Measurements from ENCODE around the gene CFAP46.
A peak's percentile ranks its signal among the peaks of the same experiment; 100 is the strongest.
"Not testable (repeated sequence)": the region's sequence is repeated elsewhere in the genome, so short reads cannot be mapped to it uniquely, and the experiment has no call there.

CFAP46 gene

DNA sequence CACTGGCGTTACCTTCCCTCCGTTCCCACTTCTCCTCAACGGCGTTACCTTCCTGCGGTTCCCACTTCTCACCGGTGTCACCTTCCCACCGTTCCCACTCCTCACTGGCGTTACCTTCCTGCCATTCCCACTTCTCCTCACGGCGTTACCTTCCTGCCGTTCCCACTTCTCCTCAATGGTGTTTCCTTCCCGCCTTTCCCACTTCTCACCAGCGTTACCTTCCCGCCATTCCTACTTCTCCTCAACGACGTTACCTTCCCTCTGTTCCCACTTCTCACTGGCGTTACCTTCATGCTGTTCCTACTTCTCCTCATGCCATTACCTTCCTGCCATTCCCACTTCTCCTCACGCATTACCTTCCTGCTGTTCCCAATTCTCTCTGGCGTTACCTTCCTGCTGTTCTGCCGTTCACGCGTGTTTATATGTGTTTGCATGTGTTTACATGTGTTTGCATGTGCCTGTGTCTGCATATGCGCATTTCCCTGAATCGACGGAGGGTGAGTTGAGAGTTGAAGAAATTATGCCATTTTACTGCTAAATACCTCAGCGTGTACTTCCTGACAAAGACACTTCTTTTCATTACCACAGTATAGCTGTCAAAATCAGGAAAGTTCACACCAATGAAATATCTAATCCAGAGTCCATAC lies 23.2 kb upstream of the CFAP46 start:
- Histone ChIP-seq H3K4me1 (ENCODE audit: control insufficient read depth, insufficient read depth, low read length) (peaks cover 3% of the 10 kb centered on the region), H3K9ac (ENCODE audit: low read depth, low read length) (no peak overlapping the region), H3K36me3 (ENCODE audit: control insufficient read depth, insufficient read depth, low read length) (no peaks in the 10 kb centered on the region), H3K4me3 (ENCODE audit: low read depth, low read length) (no peak overlapping the region), H3K9me3 (ENCODE audit: control insufficient read depth, insufficient read depth, low read length) (no peaks in the 10 kb centered on the region), H3K27me3 (ENCODE audit: control insufficient read depth, insufficient read depth, low read length) (peaks cover 6% of the 10 kb centered on the region)

DNA sequence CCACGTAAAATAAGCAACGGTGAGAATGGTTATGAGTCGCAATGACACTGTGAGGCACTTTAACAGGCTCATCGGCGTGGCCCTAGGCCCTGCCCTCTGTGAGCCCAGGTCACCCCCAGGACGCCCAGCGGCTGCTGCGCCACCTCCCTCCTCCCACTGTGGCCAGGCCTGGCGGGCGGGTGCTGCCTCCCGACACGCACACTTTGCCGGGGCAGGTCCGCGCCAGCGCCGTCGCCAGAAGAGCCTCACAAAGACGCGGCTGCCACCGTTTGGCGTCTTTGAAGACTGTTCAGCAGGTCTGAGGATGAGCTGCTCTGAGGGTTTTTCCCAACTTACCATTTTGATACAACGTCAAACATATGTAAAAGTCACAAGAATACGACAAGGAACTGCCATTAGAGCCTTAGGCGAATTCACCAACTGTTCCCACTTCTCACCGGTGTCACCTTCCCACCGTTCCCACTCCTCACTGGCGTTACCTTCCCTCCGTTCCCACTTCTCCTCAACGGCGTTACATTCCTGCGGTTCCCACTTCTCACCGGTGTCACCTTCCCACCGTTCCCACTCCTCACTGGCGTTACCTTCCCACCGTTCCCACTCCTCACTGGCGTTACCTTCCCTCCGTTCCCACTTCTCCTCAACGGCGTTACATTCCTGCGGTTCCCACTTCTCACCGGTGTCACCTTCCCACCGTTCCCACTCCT lies 22.5 kb upstream of the CFAP46 start:
- not testable (repeated sequence) for H3K36me3 ChIP-seq (ENCODE audit: control insufficient read depth, insufficient read depth, low read length); H3K9ac ChIP-seq (ENCODE audit: low read depth, low read length); H3K4me1 ChIP-seq (ENCODE audit: control insufficient read depth, insufficient read depth, low read length); H3K9me3 ChIP-seq (ENCODE audit: control insufficient read depth, insufficient read depth, low read length); H3K27me3 ChIP-seq (ENCODE audit: control insufficient read depth, insufficient read depth, low read length); H3K4me3 ChIP-seq (ENCODE audit: low read depth, low read length)

DNA sequence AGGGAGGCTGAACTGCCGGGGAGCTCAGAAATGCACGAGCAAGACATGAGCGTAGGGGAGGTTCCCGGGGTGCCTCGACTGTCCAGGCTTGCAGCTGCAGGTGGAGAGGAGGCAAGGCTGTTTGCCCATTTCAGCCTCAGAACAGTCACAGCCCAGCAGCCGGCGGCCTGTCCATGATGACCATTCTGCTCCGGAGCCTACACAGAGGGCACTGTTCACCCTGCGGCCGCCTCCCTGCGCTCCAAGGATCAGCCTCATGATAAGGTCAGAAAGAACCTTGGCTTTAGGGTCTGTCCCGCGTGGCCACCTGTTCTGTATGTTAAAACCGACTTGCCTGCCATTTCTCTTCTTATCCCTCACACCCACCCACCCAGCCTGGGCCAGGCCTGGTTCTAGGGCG lies 21.9 kb upstream of the CFAP46 start:
- Histone ChIP-seq H3K4me3 (ENCODE audit: low read depth, low read length) (no peak overlapping the region), H3K4me1 (ENCODE audit: control insufficient read depth, insufficient read depth, low read length) (peaks cover 3% of the 10 kb centered on the region), H3K27me3 (ENCODE audit: control insufficient read depth, insufficient read depth, low read length) (peaks cover 6% of the 10 kb centered on the region), H3K9me3 (ENCODE audit: control insufficient read depth, insufficient read depth, low read length) (no peaks in the 10 kb centered on the region), H3K36me3 (ENCODE audit: control insufficient read depth, insufficient read depth, low read length) (no peaks in the 10 kb centered on the region), H3K9ac (ENCODE audit: low read depth, low read length) (no peak overlapping the region)

DNA sequence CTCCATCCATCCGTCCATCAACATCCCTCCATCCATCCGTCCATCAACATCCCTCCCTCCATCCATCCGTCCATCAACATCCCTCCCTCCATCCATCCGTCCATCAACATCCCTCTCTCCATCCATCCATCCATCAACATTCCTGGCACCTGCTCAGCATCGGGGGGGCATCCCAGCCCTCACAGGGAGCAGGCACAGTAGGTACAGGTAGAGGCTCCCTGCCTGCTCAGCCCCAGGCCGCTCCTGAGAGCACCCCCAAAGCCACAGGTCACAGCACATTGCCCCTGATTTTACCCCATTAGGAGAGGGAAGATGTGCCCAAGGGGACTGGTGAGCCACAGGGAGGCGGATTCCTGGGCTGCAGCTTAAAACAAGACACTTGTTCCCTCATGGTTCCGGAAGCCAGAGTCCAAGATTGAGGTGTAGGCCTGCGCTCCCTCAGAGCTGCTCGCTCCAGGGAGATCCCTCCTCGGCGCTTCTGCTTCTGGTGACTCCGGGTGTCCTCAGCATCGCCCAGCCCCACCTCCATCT lies 21.1 kb upstream of the CFAP46 start:
- peaks cover 3% of the 10 kb centered on the region for H3K4me1 ChIP-seq (ENCODE audit: control insufficient read depth, insufficient read depth, low read length)
- H3K27me3 ChIP-seq (ENCODE audit: control insufficient read depth, insufficient read depth, low read length), result peaks cover 6% of the 10 kb centered on the region
- no peaks in the 10 kb centered on the region for H3K9me3 ChIP-seq (ENCODE audit: control insufficient read depth, insufficient read depth, low read length)
- no peak overlapping the region for H3K4me3 ChIP-seq (ENCODE audit: low read depth, low read length)
- no peak overlapping the region for H3K9ac ChIP-seq (ENCODE audit: low read depth, low read length)
- no peaks in the 10 kb centered on the region for H3K36me3 ChIP-seq (ENCODE audit: control insufficient read depth, insufficient read depth, low read length)

DNA sequence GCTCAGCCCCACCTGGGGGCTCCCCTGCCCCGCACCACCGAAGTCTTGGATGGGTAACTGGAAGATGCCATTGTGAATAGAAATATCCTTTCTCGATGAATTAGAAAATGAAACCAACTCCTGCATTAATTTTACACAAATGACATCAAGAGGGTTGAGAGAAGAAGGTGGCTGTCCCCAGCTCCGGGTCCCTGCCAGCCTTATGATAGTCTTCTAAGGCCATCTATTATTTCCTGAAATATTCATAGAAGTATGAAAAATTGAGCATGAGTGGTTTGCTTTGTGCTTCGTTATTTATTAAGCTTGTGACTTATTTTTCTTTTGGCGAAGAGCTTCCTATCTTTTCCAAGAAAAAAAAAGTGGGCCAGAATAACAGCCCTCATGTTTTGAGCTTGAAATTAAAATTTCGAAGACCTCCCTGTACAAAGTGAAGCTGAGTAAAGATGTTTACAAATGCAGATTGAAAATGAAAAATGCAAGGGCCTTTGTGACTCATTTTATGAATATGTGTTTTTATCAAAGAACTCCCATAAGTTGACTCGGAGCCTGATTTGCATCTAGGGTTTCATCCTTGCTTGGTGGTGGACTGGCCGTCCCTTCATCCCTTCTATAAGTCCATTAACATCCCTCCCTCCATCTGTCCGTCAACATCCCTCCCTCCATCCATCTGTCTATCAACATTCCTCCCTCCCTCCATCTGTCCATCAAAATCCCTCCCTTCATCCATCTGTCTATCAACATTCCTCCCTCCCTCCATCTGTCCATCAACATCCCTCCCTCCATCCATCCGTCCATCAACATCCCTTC lies 20.5 kb upstream of the CFAP46 start:
- Histone ChIP-seq H3K9ac (ENCODE audit: low read depth, low read length) (no peak overlapping the region), H3K9me3 (ENCODE audit: control insufficient read depth, insufficient read depth, low read length) (no peaks in the 10 kb centered on the region), H3K4me1 (ENCODE audit: control insufficient read depth, insufficient read depth, low read length) (peaks cover 3% of the 10 kb centered on the region), H3K27me3 (ENCODE audit: control insufficient read depth, insufficient read depth, low read length) (peaks cover 6% of the 10 kb centered on the region), H3K36me3 (ENCODE audit: control insufficient read depth, insufficient read depth, low read length) (no peaks in the 10 kb centered on the region), H3K4me3 (ENCODE audit: low read depth, low read length) (peak overlapping the region; percentile 28)

DNA sequence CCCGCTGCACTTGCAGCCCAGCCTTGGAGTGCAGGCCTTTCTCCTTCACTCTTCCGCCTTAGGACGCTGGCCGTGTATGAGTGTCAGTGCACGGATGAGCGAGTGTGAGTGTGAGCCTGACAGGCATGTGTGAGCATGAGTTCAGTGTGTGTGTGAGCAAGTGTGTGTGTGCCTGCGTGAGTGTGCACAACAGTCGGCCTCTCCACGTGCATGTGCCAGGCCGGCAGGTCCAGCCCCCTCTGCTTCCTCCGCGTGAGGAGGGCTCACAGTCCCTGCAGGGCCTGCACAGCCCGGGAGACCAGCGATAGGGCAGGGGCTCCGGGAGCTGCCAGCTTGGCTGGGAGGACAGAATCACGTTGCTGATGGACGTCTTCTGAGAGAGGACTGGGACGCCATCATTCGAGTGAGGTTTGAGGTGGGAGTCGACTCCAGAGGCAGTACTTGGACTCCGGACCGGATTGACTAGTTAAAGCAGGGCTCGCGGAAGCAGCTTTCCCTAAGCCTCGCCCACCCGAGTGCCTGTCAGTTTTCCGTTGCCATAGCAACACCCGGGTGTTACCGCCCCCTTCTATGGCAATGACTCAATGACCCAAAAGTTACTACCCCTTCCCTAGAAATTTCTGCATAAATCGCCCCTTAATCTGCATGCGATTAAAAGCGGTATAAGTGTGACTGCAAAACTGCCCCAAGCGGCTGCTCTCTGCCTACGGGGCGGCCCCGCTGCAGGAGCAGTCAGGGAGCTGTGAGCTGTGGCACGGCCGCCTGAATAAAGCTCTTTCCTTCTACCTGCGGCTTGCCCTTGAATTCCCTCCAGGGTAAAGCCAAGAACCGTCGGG lies 19.6 kb upstream of the CFAP46 start:
- Histone ChIP-seq H3K9me3 (ENCODE audit: control insufficient read depth, insufficient read depth, low read length) (no peaks in the 10 kb centered on the region), H3K9ac (ENCODE audit: low read depth, low read length) (no peak overlapping the region), H3K4me3 (ENCODE audit: low read depth, low read length) (peak overlapping the region; percentile 28), H3K27me3 (ENCODE audit: control insufficient read depth, insufficient read depth, low read length) (peaks cover 6% of the 10 kb centered on the region), H3K36me3 (ENCODE audit: control insufficient read depth, insufficient read depth, low read length) (no peaks in the 10 kb centered on the region), H3K4me1 (ENCODE audit: control insufficient read depth, insufficient read depth, low read length) (peaks cover 3% of the 10 kb centered on the region)

DNA sequence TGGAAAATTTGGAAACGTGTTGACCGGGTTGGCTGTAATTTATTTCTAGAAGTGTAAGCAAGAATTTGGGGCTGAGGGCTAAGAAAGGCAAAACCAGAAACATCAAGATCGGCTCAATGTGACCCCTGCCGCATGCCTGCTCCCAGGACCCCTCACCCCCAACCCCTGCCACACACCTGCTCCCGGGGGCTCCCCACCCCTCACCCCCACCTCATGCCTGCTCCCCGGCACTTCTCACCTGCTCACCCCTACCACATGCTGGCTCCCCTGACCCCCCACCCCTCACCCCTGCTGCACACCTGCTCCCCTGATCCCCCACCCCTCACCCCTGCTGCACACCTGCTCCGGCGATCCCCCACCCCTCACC lies 19.0 kb upstream of the CFAP46 start:
- H3K9me3 ChIP-seq (ENCODE audit: control insufficient read depth, insufficient read depth, low read length), result no peaks in the 10 kb centered on the region
- peaks cover 3% of the 10 kb centered on the region for H3K4me1 ChIP-seq (ENCODE audit: control insufficient read depth, insufficient read depth, low read length)
- no peak overlapping the region for H3K4me3 ChIP-seq (ENCODE audit: low read depth, low read length)
- no peak overlapping the region for H3K9ac ChIP-seq (ENCODE audit: low read depth, low read length)
- H3K27me3 ChIP-seq (ENCODE audit: control insufficient read depth, insufficient read depth, low read length), result peaks cover 6% of the 10 kb centered on the region
- no peaks in the 10 kb centered on the region for H3K36me3 ChIP-seq (ENCODE audit: control insufficient read depth, insufficient read depth, low read length)

DNA sequence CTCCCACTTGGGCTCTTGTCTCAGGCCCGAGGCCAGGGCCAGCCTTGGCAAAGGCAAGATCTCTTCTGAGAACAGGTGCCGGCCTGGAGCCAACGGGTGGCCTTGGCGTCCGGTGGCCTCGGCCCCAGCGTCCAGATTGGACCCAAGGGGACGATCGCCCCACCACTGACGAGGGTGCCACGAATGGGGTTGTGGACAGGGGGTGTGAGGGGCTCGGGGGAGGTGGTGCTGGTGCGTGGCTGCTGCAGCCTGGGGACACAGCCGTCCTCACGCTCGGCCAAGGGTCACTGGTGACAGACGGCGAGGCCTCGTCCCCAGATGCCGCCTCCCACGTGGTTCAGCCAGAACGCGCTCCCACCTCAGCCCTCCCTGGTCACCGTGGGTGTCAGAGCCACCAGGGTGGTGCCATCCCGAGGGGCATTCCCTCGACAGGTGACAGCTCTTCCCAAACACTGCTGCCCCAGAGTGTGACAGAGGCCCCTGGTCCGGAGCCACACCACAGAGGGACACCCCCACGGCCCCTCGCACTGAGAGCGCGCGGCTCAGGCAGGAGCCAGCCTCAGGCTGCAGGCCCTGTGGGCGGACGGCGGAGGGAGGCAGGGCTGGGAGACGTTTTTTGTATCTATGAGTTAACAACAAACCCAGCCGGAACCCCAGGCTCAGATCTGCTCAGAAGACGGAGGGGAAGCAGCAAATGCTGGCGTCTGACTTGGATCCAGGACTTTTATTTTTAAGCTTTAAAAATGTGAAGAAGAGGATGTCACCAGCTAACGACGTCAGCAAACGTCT lies 18.5 kb upstream of the CFAP46 start:
- Histone ChIP-seq H3K9me3 (ENCODE audit: control insufficient read depth, insufficient read depth, low read length) (no peaks in the 10 kb centered on the region), H3K9ac (ENCODE audit: low read depth, low read length) (no peak overlapping the region), H3K4me3 (ENCODE audit: low read depth, low read length) (no peak overlapping the region), H3K4me1 (ENCODE audit: control insufficient read depth, insufficient read depth, low read length) (peaks cover 3% of the 10 kb centered on the region), H3K36me3 (ENCODE audit: control insufficient read depth, insufficient read depth, low read length) (no peaks in the 10 kb centered on the region), H3K27me3 (ENCODE audit: control insufficient read depth, insufficient read depth, low read length) (peaks cover 6% of the 10 kb centered on the region)

DNA sequence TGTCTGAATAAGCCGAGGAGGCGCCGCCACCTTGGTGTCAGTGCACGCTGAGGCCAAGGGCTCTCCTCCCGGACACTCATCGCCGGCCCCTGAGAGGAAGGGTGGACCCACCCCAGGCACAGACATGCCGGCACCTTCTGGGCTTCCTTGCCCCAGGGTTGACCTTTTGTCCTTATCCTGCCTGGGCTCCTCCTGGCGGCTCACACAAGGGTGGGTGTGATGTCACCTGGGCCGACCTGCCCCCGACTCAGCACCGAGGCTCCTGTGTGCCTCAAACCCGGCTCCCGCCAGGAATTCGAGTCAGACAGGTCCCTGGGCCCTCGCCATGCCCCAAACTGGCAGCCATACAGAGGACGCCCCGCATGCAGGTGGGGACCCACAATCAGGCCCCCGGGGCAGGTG lies 17.7 kb upstream of the CFAP46 start:
- Histone ChIP-seq H3K27me3 (ENCODE audit: control insufficient read depth, insufficient read depth, low read length) (peaks cover 2% of the 10 kb centered on the region), H3K4me3 (ENCODE audit: low read depth, low read length) (no peak overlapping the region), H3K36me3 (ENCODE audit: control insufficient read depth, insufficient read depth, low read length) (no peaks in the 10 kb centered on the region), H3K4me1 (ENCODE audit: control insufficient read depth, insufficient read depth, low read length) (peaks cover 3% of the 10 kb centered on the region), H3K9me3 (ENCODE audit: control insufficient read depth, insufficient read depth, low read length) (no peaks in the 10 kb centered on the region), H3K9ac (ENCODE audit: low read depth, low read length) (no peak overlapping the region)

DNA sequence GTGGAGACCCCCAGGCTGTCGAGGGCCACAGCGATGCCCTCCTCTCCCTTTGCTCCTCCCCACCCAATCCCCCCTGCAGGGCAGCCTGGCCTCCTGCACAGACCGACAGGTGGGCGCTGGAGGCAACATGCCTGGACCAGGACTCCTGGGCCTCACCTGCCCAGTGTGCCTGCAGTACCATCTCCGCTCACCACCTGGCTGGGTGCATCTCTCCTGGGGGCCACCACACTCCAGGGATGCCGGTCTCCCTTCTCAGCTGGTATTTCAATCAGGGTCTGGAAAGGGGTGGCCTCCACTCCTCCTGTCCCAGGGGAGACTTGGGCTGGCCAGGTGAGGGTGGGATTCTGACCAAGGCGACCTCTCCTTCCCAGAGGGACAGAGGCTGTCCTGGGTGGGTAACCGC lies 17.2 kb upstream of the CFAP46 start:
- Histone ChIP-seq H3K27me3 (ENCODE audit: control insufficient read depth, insufficient read depth, low read length) (peaks cover 2% of the 10 kb centered on the region), H3K9me3 (ENCODE audit: control insufficient read depth, insufficient read depth, low read length) (no peaks in the 10 kb centered on the region), H3K4me1 (ENCODE audit: control insufficient read depth, insufficient read depth, low read length) (peaks cover 3% of the 10 kb centered on the region), H3K36me3 (ENCODE audit: control insufficient read depth, insufficient read depth, low read length) (no peaks in the 10 kb centered on the region), H3K9ac (ENCODE audit: low read depth, low read length) (no peak overlapping the region), H3K4me3 (ENCODE audit: low read depth, low read length) (no peak overlapping the region)

Measured in iPS-15b (cell line).